HepG2 (cell line): ENCODE measurements around the gene AKAP7. TPM values are rescaled to one million over a fixed set of nuclear protein-coding genes. Genes with fewer than 3 reads are reported as not detected.
A peak's percentile ranks its signal among the peaks of the same experiment; 100 is the strongest.

Source experiments
- ARHGAP35 ChIP-seq: sonication (generic); formaldehyde crosslinking; IDR thresholded peaks from 2 replicates; pipeline ENCODE4 v1.9.0; 2022; ENCODE audit warnings: mild to moderate bottlenecking, inconsistent platforms, moderate library complexity, missing genetic modification reagents, borderline replicate concordance
- ARID4A ChIP-seq: sonication (generic); formaldehyde crosslinking; IDR thresholded peaks from 2 replicates; pipeline ENCODE4 v1.5.0; 2020; ENCODE audit warnings: mild to moderate bottlenecking, missing genetic modification reagents, borderline replicate concordance
- CCAR2 ChIP-seq: fragments of 200-400 bp; formaldehyde crosslinking; optimal IDR thresholded peaks from 2 replicates; pipeline ENCODE3; 2018; ENCODE audit warnings: low read depth, mild to moderate bottlenecking, low read length, moderate library complexity
- RXRA ChIP-seq: sonication (generic); formaldehyde crosslinking; IDR thresholded peaks from 2 replicates; pipeline ENCODE4 v1.5.1; 2020; ENCODE audit warnings: missing genetic modification reagents
- TEAD2 ChIP-seq: sonication (generic); formaldehyde crosslinking; IDR thresholded peaks from 2 replicates; pipeline ENCODE4 v1.9.0; 2021; ENCODE audit warnings: missing genetic modification reagents
- TRIM24 ChIP-seq: sonication (generic); formaldehyde crosslinking; IDR thresholded peaks from 2 replicates; pipeline ENCODE4 v1.8.0; 2022; ENCODE audit warnings: mild to moderate bottlenecking, missing genetic modification reagents
- ZBED4 ChIP-seq: sonication (generic); formaldehyde crosslinking; IDR thresholded peaks from 2 replicates; pipeline ENCODE4 v1.4.0; 2020; ENCODE audit warnings: missing genetic modification reagents, borderline replicate concordance
- ZBTB10 ChIP-seq: sonication (generic); formaldehyde crosslinking; IDR thresholded peaks from 2 replicates; pipeline ENCODE4 v1.4.0; 2020; ENCODE audit warnings: missing genetic modification reagents, borderline replicate concordance
- ZBTB37 ChIP-seq: sonication (generic); formaldehyde crosslinking; IDR thresholded peaks from 2 replicates; pipeline ENCODE4 v1.4.0; 2020; ENCODE audit warnings: mild to moderate bottlenecking, missing genetic modification reagents
- ZKSCAN1 ChIP-seq: fragments of 150-350 bp; IDR thresholded peaks from 2 replicates; pipeline ENCODE4 v1.6.1; 2014; ENCODE audit warnings: low read length
- ZNF33A ChIP-seq: sonication (generic); formaldehyde crosslinking; IDR thresholded peaks from 2 replicates; pipeline ENCODE4 v1.5.1; 2020; ENCODE audit warnings: missing genetic modification reagents, mild to moderate bottlenecking, moderate library complexity, borderline replicate concordance
- ZNF547 ChIP-seq: sonication (generic); formaldehyde crosslinking; IDR thresholded peaks from 2 replicates; pipeline ENCODE4 v1.5.1; 2020; ENCODE audit warnings: mild to moderate bottlenecking, missing genetic modification reagents
- ZNF598 ChIP-seq: sonication (generic); formaldehyde crosslinking; IDR thresholded peaks from 2 replicates; pipeline ENCODE4 v1.5.1; 2020; ENCODE audit warnings: mild to moderate bottlenecking, missing genetic modification reagents, borderline replicate concordance
- ZNF737 ChIP-seq: sonication (generic); formaldehyde crosslinking; IDR thresholded peaks from 2 replicates; pipeline ENCODE4 v1.5.0; 2020; ENCODE audit warnings: missing genetic modification reagents, mild to moderate bottlenecking, borderline replicate concordance
- polyA plus RNA-seq, 8 experiments: library from polyadenylated mRNA; depleted of rRNA in 3 of 8; stranded (reverse) in 7 of 8; unstranded in 1 of 8; fragments of >200 nt; fragmentation: Illumina TruSeq in 4 of 8; extraction: Trizol in 4 of 8; gene quantifications; 2 replicates each; pipeline versions ENCODE4 v1.2.1 to v1.2.3, GENCODE V29; 2011 to 2016; ENCODE audit warnings: low read depth in 4 of 8, missing spikeins in 1 of 8, mixed read lengths in 1 of 8; ENCODE audit not compliant: insufficient read depth in 1 of 8
- total RNA-seq, 5 experiments: library from RNA; depleted of rRNA; stranded (reverse); fragments of >200 nt; fragmentation: Illumina TruSeq; extraction: Trizol; gene quantifications; 2 replicates each; pipeline ENCODE4 v1.2.3, GENCODE V29; 2016; ENCODE audit warnings: low read depth in 1 of 5

Gene AKAP7
- total and polyA plus RNA-seq, 2 of the 13 experiments (the other 11 are each of a cell fraction or from before 2014, with no cell fraction given): 3.6 to 11.7 TPM

GRCh38 chr6:131135244-131136020, at the start of gene AKAP7 (continued):
- peak; percentile 18; the same call in 1 of the 2 replicates for TF ChIP-seq ZBED4 (CRISPR knock-in tag)
- TF ChIP-seq ARID4A (CRISPR knock-in tag): peak; percentile 79
- 0 out of 2 replicates have a peak, but pooled peaks have one; percentile 33 for TF ChIP-seq ZNF598 (CRISPR knock-in tag)
- TF ChIP-seq ZNF33A (CRISPR knock-in tag): no peak
- TF ChIP-seq CCAR2: no peak
- no peak for TF ChIP-seq ZBTB10 (CRISPR knock-in tag)
- no peak for TF ChIP-seq TEAD2 (CRISPR knock-in tag)
- 0 out of 2 replicates have a peak, but pooled peaks have one; percentile 35 for TF ChIP-seq RXRA
- peak; percentile 77 for TF ChIP-seq ZNF547 (CRISPR knock-in tag)
- no peak for TF ChIP-seq ZNF737 (CRISPR knock-in tag)
- TF ChIP-seq ARHGAP35: no peak
- no peak for TF ChIP-seq TRIM24 (CRISPR knock-in tag)
- no peak for TF ChIP-seq ZKSCAN1
- no peak for TF ChIP-seq ZBTB37 (CRISPR knock-in tag)
